Psoas muscle (tissue), 8 donors: ENCODE data around the gene UBXN4. TPM values are rescaled to one million over a fixed set of nuclear protein-coding genes. Genes with fewer than 3 reads are reported as not detected.

ENCODE experiments used
- ATAC-seq, 4 donors: fragments of 200-7000 bp; cut with Tn5 transposase; one replicate each; pipeline ENCODE4 v1.9.1; 2020; ENCODE audit warnings: moderate library complexity in 3 of 4, mild to moderate bottlenecking in 2 of 4
- DNase-seq, 2 donors: peaks; one replicate each; pipeline ENCODE4 v3.0.0-alpha.2; 2020
- H3K27ac ChIP-seq: fragments of 200-600 bp; one replicate; pipeline ENCODE4 v1.8.0; 2022
- H3K27me3 ChIP-seq, 3 donors: fragments of 200-600 bp in 1 of 3; one replicate each; pipeline versions ENCODE4 v1.6.1 to v1.8.0; 2013 to 2022; ENCODE audit warnings: low read length in 2 of 3, mild to moderate bottlenecking in 2 of 3, moderate library complexity in 1 of 3; ENCODE audit not compliant: insufficient read depth in 3 of 3
- H3K36me3 ChIP-seq, 2 donors: fragments of 200-600 bp in 1 of 2; one replicate each; pipeline versions ENCODE4 v1.6.1 to v1.8.0; 2013 to 2022; ENCODE audit warnings: low read depth in 1 of 2, mild to moderate bottlenecking in 1 of 2, moderate library complexity in 1 of 2; ENCODE audit not compliant: insufficient read depth in 1 of 2
- H3K4me1 ChIP-seq: fragments of 200-600 bp; one replicate; pipeline ENCODE4 v1.8.0; 2022
- H3K4me3 ChIP-seq: fragments of 200-600 bp; one replicate; pipeline ENCODE4 v1.8.0; 2022; ENCODE audit warnings: mild to moderate bottlenecking
- H3K9me3 ChIP-seq: fragments of 200-600 bp; one replicate; pipeline ENCODE4 v1.8.0; 2022
- CTCF ChIP-seq: fragments of 200-600 bp; IDR thresholded peaks from one replicate; pipeline ENCODE4 v1.8.0; 2022; ENCODE audit warnings: antibody characterized with exemption
- WGBS, 3 donors: extraction: QIAGEN DNeasy Blood & Tissue Kit; methylation state at CpG; one replicate each; pipeline versions ENCODE4 v1.1.6 to v1.1.7; 2013; 5-methylcytosine and 5-hydroxymethylcytosine counted together
- intact Hi-C, 2 donors: fragments of 100-400 bp; cut with DNase I; formaldehyde crosslinking; loops; one replicate each; pipeline versions ENCODE4 v1.11.0 to v1.14.2; 2022
- polyA plus RNA-seq, 3 donors: library from polyadenylated mRNA; stranded (reverse); fragments of 200-250 nt; gene quantifications; one replicate each; pipeline ENCODE4 v1.2.3, GENCODE V29; 2013
- total RNA-seq, 4 donors: library from RNA; stranded (reverse); fragmentation: NEBNext Ultra II Directional in 2 of 4; extraction: Animal tissue kit (Norgen Biotek cat#: 25700) in 2 of 4; gene quantifications; one replicate each; pipeline versions ENCODE4 v1.2.1 to v1.2.4, GENCODE V29; 2021 to 2023
- donor health status: healthy with polysubstance abuse.
- donor health status: DM: no; HTN: no; CAD: no; lungs with moderate emphysema.
- donor health status: Bipolar disorder and iron deficiency.
- donor health status: healthy.
- donor health status: DM: yes; HTN: yes; CAD: no.
- donor health status: DM: no; HTN: no; CAD: no.
- donor health status: DM: no; HTN: no; CAD: no.
- donor health status: DM: yes; HTN: yes; CAD: no.

The UBXN4 gene
- total and polyA plus RNA-seq, 7 donors, result 37.3 to 117 (median 94.5) TPM

GRCh38 chr2:135797497-135798274 is 56.0 kb downstream of the UBXN4 start:
- H3K27ac ChIP-seq, result no peak overlapping the region

GRCh38 chr2:135798275-135798705 is 56.6 kb downstream of the UBXN4 start:
- Histone ChIP-seq H3K27me3 (no peaks in the 10 kb centered on the region), H3K9me3 (peaks cover 4% of the 10 kb centered on the region), H3K4me3 (no peak overlapping the region), H3K36me3 (no peaks in the 10 kb centered on the region), H3K4me1 (no peaks in the 10 kb centered on the region), H3K27ac (no peak overlapping the region)
- intact Hi-C loops, result no loop called here
- no peak for ATAC-seq
- 70 to 79% (median 71%) methylated on average over 4 to 5 of the region's 5 CpGs for WGBS, 3 donors
- no peak for DNase-seq
- TF ChIP-seq CTCF, result no peak

More at GRCh38 chr2:135797497-135798274, 56.0 kb downstream of the UBXN4 start:
- peak; percentile 71 to 82 for DNase-seq
- no peaks in the 10 kb centered on the region for H3K27me3 ChIP-seq
- no peak overlapping the region for H3K4me3 ChIP-seq
- ATAC-seq, result peak; percentile 71 to 90 (median 86)
- peak; percentile 75 for TF ChIP-seq CTCF
- 45 to 50% (median 50%) methylated on average over 22 of the region's 22 CpGs for WGBS, 3 donors
- H3K36me3 ChIP-seq, result no peaks in the 10 kb centered on the region
- intact Hi-C loops, result no loop called here
- H3K4me1 ChIP-seq, result no peaks in the 10 kb centered on the region
- peaks cover 4% of the 10 kb centered on the region for H3K9me3 ChIP-seq

DNA sequence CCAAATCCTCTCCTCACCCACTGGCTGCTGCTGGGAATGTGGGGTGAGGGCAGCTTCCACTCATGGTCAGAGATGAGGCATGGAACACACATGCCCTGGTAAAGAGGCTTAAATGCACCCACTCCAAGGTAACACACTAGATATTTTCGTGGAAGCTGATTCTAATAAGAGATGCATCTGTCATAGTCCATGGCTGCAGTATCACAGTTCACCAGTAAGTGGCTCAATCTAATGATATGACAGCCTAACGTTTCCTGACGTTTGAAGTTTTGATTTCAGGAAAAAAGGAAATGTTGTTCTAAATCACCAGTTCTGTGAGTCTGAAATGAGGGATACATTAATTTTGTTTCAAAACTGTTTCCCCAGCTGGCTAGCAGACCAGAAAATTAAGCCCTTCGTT is 57.1 kb downstream of the UBXN4 start:
- H3K9me3 ChIP-seq, result peaks cover 4% of the 10 kb centered on the region
- WGBS, 3 donors, result 41 to 43% (median 43%) methylated on average over 4 of the region's 4 CpGs

GRCh38 chr2:135799738-135800137 is 58.1 kb downstream of the UBXN4 start:
- 34 to 61% (median 38%) methylated on average over 2 of the region's 2 CpGs for WGBS, 3 donors
- no peak for TF ChIP-seq CTCF
- Histone ChIP-seq H3K27me3 (no peaks in the 10 kb centered on the region), H3K9me3 (peaks cover 4% of the 10 kb centered on the region), H3K4me1 (no peaks in the 10 kb centered on the region), H3K36me3 (no peaks in the 10 kb centered on the region), H3K27ac (no peak overlapping the region), H3K4me3 (no peak overlapping the region)
- ATAC-seq, result no peak
- intact Hi-C loops, result no loop called here
- no peak for DNase-seq

More for the DNA sequence above, 57.1 kb downstream of the UBXN4 start:
- ATAC-seq, result no peak
- Histone ChIP-seq H3K36me3 (no peaks in the 10 kb centered on the region), H3K27me3 (no peaks in the 10 kb centered on the region), H3K4me1 (no peaks in the 10 kb centered on the region), H3K4me3 (no peak overlapping the region), H3K27ac (no peak overlapping the region)
- no peak for TF ChIP-seq CTCF
- no peak for DNase-seq
- intact Hi-C loops, result no loop called here
